Measurements from ENCODE around the gene SHC4. TPM values are rescaled to one million over a fixed set of nuclear protein-coding genes. Genes with fewer than 3 reads are reported as not detected.
"Not testable (repeated sequence)": the region's sequence is repeated elsewhere in the genome, so short reads cannot be mapped to it uniquely, and the experiment has no call there.

Gene SHC4
- total RNA-seq, 3 donors from 2014 or later = 1.7 to 2.3 (median 2.2) TPM

DNA sequence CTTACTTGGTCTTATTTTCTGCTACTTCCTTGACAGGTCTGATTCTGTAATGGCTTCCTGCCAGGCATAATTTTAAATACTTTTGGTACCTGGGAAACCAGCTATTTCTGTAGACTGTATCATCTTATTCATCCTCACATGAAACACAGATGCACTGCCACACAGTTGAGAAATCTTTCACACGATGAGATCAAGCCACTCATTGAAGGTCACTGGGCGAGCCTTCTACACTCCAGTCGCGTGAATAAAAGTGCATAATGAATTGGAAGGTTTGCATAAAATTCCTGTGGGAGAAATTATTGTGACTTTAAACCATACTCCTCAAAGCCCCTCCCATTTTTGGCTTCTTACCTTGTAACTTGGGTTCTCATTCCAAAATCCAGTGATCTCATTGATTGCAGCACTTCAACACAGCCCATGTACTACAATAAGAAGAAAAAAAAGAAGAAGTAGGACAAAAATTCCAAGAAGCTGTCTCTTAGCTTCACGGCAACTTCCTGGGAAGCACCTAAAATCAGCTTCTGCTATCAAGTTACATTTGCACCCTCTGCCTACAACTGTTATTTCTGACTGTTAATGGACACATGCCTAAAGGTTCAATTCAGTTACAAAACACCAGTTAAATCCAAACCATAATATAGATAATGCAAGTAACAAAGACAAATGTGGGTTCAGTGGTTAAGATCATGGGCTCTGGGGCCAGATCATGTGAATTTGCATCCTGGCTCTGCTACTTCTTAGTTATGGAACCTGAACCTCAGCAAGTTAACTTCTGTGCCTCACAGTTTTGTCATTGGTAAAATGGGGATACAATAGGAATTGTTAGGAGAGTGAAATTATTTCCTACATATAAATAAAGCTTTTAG lies 39.0 kb downstream of the SHC4 start:
- DNase-seq (no peak), ATAC-seq (no peak)
- peaks cover 2% of the 10 kb centered on the region for H3K36me3 Mint-ChIP-seq (ENCODE audit: insufficient read depth)
- peaks cover 32% of the 10 kb centered on the region for H3K4me1 Mint-ChIP-seq (ENCODE audit: low read depth)
- peaks cover 3% of the 10 kb centered on the region for H3K9me3 Mint-ChIP-seq
- peaks cover 12% of the 10 kb centered on the region for H3K27me3 Mint-ChIP-seq (ENCODE audit: low read depth)
- no peak overlapping the region for H3K4me3 Mint-ChIP-seq

DNA sequence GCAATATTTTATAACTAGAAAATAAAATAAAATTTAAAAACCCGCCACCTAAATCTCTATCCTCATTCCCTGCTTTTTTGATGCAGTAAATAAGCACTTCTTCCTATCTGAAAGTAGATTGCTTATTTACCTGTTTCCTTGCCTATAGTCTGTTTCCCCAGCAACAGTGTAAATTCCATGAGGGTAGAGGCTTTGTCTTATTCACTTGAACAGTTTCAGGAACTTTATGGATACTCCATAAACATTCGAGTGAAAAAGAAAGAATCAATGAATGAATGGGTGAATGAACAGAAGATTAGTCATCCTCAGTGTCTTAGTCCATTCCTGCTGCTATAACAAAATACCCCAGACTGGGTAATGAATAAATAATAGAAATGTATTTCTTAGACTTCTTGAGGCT lies 41.7 kb downstream of the SHC4 start:
- H3K4me1 Mint-ChIP-seq (ENCODE audit: low read depth) = peaks cover 12% of the 10 kb centered on the region

DNA sequence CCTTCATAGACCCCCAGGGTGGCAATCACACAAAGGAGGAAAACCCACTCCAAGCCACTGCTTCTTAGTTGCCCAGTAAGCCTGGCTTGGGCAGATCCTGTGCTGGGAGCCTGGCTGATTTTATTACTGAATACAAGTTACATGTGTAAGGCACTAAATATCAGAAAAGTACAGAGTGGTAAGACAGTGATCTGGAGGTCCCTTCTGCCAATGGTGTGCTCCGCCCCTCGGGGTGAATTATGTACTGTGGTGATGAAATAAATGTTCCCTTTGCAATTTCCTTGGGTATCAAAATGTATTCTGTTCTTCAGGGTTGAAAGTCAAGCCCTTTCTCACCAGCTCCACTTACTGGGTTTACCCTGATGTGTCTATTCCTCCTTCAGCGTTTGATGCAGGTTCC lies 47.0 kb downstream of the SHC4 start:
- DNase-seq (no peak), ATAC-seq (no peak)
- Mint-ChIP-seq H3K9me3 (no peaks in the 10 kb centered on the region), H3K4me1 (ENCODE audit: low read depth) (no peaks in the 10 kb centered on the region), H3K36me3 (ENCODE audit: insufficient read depth) (peaks cover 2% of the 10 kb centered on the region), H3K4me3 (no peak overlapping the region), H3K27me3 (ENCODE audit: low read depth) (peaks cover 21% of the 10 kb centered on the region)

More for the DNA sequence above, 41.7 kb downstream of the SHC4 start:
- Mint-ChIP-seq H3K4me3 (no peak overlapping the region), H3K36me3 (ENCODE audit: insufficient read depth) (peaks cover 2% of the 10 kb centered on the region), H3K27me3 (ENCODE audit: low read depth) (peaks cover 18% of the 10 kb centered on the region), H3K9me3 (peaks cover 3% of the 10 kb centered on the region)
- ATAC-seq (no peak), DNase-seq (no peak)

DNA sequence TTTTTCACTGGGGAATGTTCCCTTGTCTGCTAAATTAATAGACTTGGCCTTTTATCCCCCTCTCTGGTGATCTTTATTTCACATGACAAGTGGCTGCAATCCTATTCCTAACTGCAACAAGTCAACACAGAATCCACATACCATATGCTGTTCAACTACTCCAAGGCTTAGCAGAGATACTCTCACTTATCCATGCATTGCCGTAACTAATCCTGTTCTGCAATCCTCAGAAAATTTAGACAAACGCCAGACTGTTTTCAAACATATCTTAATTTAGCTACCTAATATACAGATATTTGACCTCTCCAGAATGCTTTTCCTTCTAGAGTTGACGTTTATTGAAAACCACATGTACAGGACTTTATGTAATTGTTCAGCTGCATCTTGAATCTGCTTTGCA lies 47.9 kb downstream of the SHC4 start:
- ATAC-seq (no peak), DNase-seq (no peak)
- Mint-ChIP-seq H3K36me3 (ENCODE audit: insufficient read depth) (peaks cover 2% of the 10 kb centered on the region), H3K4me1 (ENCODE audit: low read depth) (no peaks in the 10 kb centered on the region), H3K4me3 (no peak overlapping the region), H3K27me3 (ENCODE audit: low read depth) (peaks cover 21% of the 10 kb centered on the region), H3K9me3 (no peaks in the 10 kb centered on the region)

DNA sequence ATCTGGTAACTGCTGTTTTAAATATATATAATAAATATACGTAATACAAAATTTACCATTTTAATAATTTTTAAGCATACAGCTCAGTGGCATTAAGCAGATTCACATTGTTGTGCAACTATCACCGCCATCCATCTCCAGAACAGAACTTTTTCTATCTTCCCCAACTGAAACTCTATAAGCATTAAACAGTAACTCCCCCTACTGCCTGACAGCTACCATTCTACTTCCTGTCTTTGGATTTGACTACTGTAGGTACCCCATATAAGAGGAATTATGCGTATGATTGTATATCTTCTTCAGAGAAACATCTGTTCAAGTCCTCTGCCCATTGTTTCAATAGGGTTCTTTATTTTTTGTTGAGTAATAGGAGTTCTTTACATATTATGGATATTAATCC lies 49.0 kb downstream of the SHC4 start:
- Mint-ChIP-seq H3K27me3 (ENCODE audit: low read depth) (peaks cover 24% of the 10 kb centered on the region), H3K4me3 (no peak overlapping the region), H3K36me3 (ENCODE audit: insufficient read depth) (no peaks in the 10 kb centered on the region), H3K4me1 (ENCODE audit: low read depth) (no peaks in the 10 kb centered on the region), H3K9me3 (no peaks in the 10 kb centered on the region)
- DNase-seq (no peak), ATAC-seq (no peak)

DNA sequence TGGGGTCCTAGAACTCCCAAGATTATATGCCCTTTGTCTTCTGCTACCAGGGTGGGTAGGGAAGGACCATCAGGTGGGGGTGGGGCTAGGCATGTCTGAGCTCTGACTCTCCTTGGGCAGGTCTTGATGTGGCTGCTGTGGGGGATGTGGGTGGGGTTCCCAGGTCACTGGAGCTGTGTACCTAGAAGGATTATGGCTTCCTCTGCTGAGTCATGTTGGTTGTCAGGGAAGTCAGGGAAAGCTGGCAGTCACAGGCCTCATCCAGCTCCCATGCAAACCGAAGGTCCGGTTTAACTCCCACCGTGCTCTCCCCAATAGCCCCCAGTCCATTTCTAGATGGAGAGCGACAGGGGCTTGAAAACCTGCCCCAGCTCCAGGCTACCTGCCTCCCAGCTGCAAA lies 50.6 kb downstream of the SHC4 start:
- no peaks in the 10 kb centered on the region for H3K4me1 Mint-ChIP-seq (ENCODE audit: low read depth)
- peaks cover 20% of the 10 kb centered on the region for H3K27me3 Mint-ChIP-seq (ENCODE audit: low read depth)
- no peaks in the 10 kb centered on the region for H3K9me3 Mint-ChIP-seq
- ATAC-seq = no peak
- no peak overlapping the region for H3K4me3 Mint-ChIP-seq
- no peak for DNase-seq
- no peaks in the 10 kb centered on the region for H3K36me3 Mint-ChIP-seq (ENCODE audit: insufficient read depth)

DNA sequence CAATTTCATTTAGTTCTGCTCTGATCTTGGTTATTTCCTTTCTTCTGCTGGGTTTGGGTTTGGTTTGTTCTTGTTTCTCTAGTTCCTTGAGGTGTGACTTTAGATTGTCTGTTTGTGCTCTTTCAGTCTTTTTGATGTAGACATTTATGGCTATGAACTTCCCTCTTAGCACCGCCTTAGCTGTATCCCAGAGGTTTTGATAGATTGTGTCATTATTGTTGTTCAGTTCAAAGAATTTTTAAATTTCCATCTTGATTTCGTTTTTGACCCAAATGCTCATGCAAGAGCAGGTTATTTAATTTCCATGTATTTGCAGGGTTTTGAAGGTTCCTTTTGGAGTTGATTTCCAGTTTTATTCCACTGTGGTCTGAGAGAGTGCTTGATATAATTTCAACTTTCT lies 53.2 kb downstream of the SHC4 start:
- ATAC-seq; H3K4me1 Mint-ChIP-seq (ENCODE audit: low read depth); H3K4me3 Mint-ChIP-seq; DNase-seq; H3K27me3 Mint-ChIP-seq (ENCODE audit: low read depth); H3K9me3 Mint-ChIP-seq; H3K36me3 Mint-ChIP-seq (ENCODE audit: insufficient read depth): not testable (repeated sequence)

DNA sequence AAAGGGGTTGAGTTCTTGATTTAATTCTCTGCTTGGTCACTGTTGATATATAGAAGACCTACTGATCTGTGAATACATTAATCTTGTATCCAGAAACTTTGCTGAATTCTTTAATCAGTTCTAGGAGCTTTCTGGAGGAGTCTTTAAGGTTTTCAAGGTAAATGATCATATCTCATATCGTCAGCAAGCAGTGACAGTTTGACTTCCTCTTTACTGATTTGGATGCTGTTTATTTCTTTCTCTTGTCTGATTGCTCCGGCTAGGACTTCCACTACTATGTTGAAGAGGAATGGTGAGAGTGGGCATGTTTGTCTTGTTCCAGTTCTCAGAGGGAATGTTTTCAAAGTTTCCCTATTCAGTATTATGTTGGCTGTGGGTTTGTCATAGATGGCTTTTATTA lies 54.4 kb downstream of the SHC4 start:
- not testable (repeated sequence) for H3K4me3 Mint-ChIP-seq; DNase-seq; ATAC-seq; H3K27me3 Mint-ChIP-seq (ENCODE audit: low read depth); H3K36me3 Mint-ChIP-seq (ENCODE audit: insufficient read depth); H3K4me1 Mint-ChIP-seq (ENCODE audit: low read depth); H3K9me3 Mint-ChIP-seq

DNA sequence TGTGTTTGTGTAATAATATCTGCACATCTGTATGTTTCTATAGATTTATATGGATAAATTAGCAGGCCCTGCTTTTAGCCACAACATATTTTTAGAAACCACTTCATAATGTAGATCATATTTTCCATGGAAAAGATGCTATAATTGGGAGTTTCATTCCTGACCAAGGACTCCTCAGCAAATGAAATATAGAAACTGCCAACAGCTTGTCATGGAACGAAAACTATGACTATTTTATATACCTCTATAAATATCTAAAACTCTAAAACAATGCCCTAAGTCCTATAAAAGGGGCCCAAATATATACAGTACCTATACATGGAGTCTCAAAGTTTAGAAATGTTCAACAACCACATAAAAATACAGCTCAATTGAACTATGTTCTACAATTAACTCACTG lies 57.9 kb downstream of the SHC4 start:
- no peak overlapping the region for H3K4me3 Mint-ChIP-seq
- H3K9me3 Mint-ChIP-seq = no peaks in the 10 kb centered on the region
- no peak for DNase-seq
- peaks cover 5% of the 10 kb centered on the region for H3K27me3 Mint-ChIP-seq (ENCODE audit: low read depth)
- H3K36me3 Mint-ChIP-seq (ENCODE audit: insufficient read depth) = no peaks in the 10 kb centered on the region
- ATAC-seq = no peak
- H3K4me1 Mint-ChIP-seq (ENCODE audit: low read depth) = peaks cover 3% of the 10 kb centered on the region

DNA sequence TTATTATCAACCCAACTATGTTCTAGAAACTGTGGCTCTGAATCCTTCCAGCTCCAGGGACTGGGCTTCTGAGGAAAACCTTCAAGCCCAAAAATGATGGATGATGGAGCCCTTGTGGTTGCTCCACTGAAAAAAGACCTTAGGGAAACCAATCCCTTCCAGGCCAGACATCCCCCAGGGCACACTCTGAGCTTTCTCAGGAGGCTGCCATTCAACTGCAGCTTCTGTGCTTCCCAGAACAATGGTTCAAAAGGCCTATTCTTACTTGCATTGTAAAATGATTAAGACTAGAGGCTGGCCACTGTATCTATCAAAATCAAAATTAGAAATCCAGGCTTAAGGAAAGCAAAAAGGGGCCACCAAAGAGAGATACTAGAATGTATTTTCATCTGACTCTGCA lies 58.5 kb downstream of the SHC4 start:
- no peaks in the 10 kb centered on the region for H3K9me3 Mint-ChIP-seq
- no peaks in the 10 kb centered on the region for H3K36me3 Mint-ChIP-seq (ENCODE audit: insufficient read depth)
- ATAC-seq (no peak), DNase-seq (no peak)
- H3K27me3 Mint-ChIP-seq (ENCODE audit: low read depth) = peaks cover 5% of the 10 kb centered on the region
- no peak overlapping the region for H3K4me3 Mint-ChIP-seq
- peaks cover 3% of the 10 kb centered on the region for H3K4me1 Mint-ChIP-seq (ENCODE audit: low read depth)

DNA sequence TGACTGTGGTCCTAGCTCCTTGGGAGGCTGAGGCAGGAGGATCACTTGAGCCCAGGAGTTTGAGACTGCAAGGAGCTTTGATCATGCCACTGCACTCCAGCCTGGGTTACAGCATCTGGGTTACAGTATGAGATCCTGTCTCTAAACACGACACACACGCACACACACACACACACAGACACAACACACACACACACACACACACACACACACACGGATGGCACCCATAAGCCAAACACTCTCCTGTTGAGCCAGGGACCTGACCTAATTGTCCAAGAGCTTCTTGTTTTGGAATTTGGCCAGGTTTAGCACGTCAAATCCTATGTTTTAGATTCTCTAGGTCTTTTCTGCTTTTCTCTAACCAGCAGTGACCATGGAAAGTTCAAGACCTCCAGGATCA lies 59.0 kb downstream of the SHC4 start:
- peaks cover 3% of the 10 kb centered on the region for H3K4me1 Mint-ChIP-seq (ENCODE audit: low read depth)
- H3K27me3 Mint-ChIP-seq (ENCODE audit: low read depth) = peaks cover 2% of the 10 kb centered on the region
- no peaks in the 10 kb centered on the region for H3K9me3 Mint-ChIP-seq
- no peaks in the 10 kb centered on the region for H3K36me3 Mint-ChIP-seq (ENCODE audit: insufficient read depth)
- DNase-seq (no peak), ATAC-seq (no peak)
- no peak overlapping the region for H3K4me3 Mint-ChIP-seq

DNA sequence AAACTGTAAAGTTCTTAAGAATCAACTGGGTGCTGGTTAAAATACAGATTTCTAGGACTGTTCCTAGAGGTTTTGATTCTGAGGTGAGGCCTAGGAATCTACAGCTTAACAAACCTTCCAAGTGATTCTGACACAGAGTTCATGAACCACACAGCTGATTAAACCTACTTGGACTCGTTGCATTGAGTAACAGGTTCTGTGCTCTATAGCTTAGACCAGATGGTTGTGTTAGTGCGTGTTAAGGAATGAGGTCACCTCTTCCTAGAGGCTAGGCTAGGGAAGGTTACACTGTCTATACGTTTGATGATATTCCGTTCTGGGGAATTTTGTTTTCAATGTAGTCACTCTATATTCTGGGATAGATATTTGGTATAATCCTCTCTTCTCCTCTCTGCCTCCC lies 63.9 kb downstream of the SHC4 start:
- DNase-seq (no peak), ATAC-seq (no peak)
- Mint-ChIP-seq H3K4me3 (no peak overlapping the region), H3K9me3 (no peaks in the 10 kb centered on the region), H3K36me3 (ENCODE audit: insufficient read depth) (no peaks in the 10 kb centered on the region), H3K27me3 (ENCODE audit: low read depth) (peaks cover 20% of the 10 kb centered on the region), H3K4me1 (ENCODE audit: low read depth) (no peaks in the 10 kb centered on the region)

DNA sequence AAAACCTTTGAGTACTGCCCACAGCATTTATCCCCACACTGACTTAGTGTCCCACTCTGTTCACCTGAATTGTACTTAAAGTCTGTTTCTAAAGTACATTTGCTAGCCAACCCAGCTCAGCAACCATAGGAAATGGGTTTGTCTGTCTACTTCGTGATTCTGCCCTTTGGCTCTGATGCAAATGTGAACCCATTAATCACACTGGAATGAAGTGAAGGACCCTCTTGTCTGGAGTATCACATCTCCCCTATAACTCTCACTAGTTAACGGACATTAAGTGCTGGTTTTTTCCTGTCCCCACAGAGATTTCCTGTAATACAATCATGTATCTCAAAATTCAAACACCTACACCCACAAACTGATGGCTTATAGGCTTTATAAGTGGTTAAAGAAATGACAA lies 65.3 kb downstream of the SHC4 start:
- ATAC-seq (no peak), DNase-seq (no peak)
- H3K9me3 Mint-ChIP-seq = no peaks in the 10 kb centered on the region
- H3K4me3 Mint-ChIP-seq = no peak overlapping the region
- no peaks in the 10 kb centered on the region for H3K36me3 Mint-ChIP-seq (ENCODE audit: insufficient read depth)
- H3K27me3 Mint-ChIP-seq (ENCODE audit: low read depth) = peaks cover 20% of the 10 kb centered on the region
- H3K4me1 Mint-ChIP-seq (ENCODE audit: low read depth) = no peaks in the 10 kb centered on the region

DNA sequence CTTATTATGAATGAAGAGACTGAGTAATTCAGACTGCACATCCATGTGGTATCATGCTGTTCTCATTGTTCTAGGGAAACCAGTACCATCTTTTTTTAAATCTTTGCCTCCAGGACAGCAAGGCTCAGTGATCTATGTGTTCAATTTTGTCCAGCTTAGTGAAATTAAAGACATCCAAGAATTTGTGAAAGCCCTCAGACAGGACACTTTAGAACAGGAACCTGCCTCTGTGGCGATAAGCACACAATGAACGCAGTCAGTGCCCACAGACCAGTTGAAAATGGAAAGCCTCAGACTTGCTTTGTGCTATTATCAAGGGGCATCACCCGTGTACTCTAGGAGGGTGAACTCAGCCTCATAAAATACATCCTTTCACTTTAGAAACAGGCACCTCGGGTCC lies 65.7 kb downstream of the SHC4 start:
- Mint-ChIP-seq H3K9me3 (no peaks in the 10 kb centered on the region), H3K27me3 (ENCODE audit: low read depth) (peaks cover 20% of the 10 kb centered on the region), H3K4me3 (no peak overlapping the region), H3K4me1 (ENCODE audit: low read depth) (no peaks in the 10 kb centered on the region), H3K36me3 (ENCODE audit: insufficient read depth) (no peaks in the 10 kb centered on the region)
- ATAC-seq = no peak
- no peak for DNase-seq

All from activated T-cell treated with anti-CD3 and anti-CD28 coated beads, Interleukin-2, amount 50 U/mL, for 4 hours (primary cell).